HG03521 (cell line): Measurements from ENCODE around the gene CKMT1B.
"Not testable (repeated sequence)": the region's sequence is repeated elsewhere in the genome, so short reads cannot be mapped to it uniquely, and the experiment has no call there.

Experiments
- ATAC-seq: cut with Tn5 transposase; IDR thresholded peaks from one replicate; pipeline ENCODE4 v1.9.1; 2021; ENCODE audit warnings: mild to moderate bottlenecking, moderate library complexity; ENCODE audit not compliant: unreplicated experiment

Gene CKMT1B

DNA sequence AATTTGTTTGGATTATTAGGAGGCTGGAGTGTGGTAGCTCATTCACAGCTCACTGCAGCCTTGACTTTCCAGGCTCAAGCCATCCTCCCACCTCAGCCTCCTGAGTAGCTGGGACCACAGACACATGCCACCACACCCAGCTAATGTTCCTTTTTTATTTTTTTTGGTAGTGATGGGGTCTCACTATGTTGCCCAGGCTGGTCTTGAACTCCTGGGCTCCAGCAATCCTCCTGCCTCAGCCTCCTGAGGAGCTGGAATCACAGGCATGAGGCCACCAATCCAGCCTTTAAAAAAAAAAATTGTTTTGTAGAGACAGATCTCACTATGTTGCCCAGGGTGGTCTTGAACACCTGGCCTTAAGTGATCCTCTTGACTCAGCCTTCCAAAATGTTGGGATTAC lies 33.1 kb downstream of the CKMT1B start:
- ATAC-seq = not testable (repeated sequence)

DNA sequence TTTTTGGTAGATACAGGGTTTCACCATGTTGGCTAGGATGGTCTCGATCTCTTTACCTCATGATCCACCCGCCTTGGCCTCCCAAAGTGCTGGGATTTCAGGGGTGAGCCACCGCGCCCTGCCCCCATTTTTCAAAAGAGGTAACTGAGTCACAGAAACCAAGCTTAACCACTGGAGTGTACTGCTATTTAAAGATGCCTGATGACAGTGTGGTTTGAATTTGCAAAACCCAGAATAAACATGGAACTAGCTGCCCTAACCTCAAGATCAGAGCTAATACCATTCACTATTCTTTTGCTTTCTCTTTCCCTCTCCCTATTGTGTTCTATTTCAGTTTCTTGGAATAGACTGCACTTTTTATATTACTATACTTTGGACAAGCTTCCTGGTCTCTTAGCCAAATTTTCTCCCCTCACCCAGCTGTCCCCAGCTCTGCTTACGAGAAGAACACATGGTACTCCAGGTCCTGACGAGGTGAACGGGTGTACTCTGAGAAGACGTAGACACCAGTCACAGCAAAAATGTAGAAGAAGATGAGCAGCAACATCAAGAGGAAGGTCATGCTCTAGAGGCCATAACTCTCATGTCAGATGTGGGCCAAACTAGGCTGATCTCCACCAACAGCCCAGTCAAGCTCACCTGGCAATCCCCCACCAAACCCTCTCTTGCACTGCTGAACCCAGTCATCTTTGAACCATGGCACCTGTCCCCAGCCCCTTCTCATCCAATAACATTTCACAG lies 44.8 kb downstream of the CKMT1B start:
- not testable (repeated sequence) for ATAC-seq
